Activated CD4-positive, alpha-beta memory T cell treated with anti-CD3 and anti-CD28 coated beads, Interleukin-2, amount 10 ng/mL, durations not matched to agents 7 days and 5 days (primary cell): ENCODE data around the gene PHACTR3. TPM values are rescaled to one million over a fixed set of nuclear protein-coding genes. Genes with fewer than 3 reads are reported as not detected.

Experiments
- CTCF ChIA-PET: fragments of 350-600 bp; sonication (Branson Sonifier 250); formaldehyde crosslinking; loops from one replicate; lab custom pipeline; 2021; ENCODE audit warnings: antibody characterized with exemption, inconsistent platforms; lab: Charles Lee
- POLR2A ChIA-PET: fragments of 350-600 bp; sonication (Branson Sonifier 250); formaldehyde crosslinking; loops from one replicate; lab custom pipeline; 2021; ENCODE audit warnings: antibody characterized with exemption; lab: Charles Lee
- DNase-seq: peaks from one replicate; pipeline ENCODE4 v3.0.0-alpha.2; 2020
- H3K27ac Mint-ChIP-seq: one replicate; pipeline ENCODE4 v1.8.0; 2021; ENCODE audit warnings: mild to moderate bottlenecking, mixed read lengths
- H3K27me3 Mint-ChIP-seq: one replicate; pipeline ENCODE4 v1.8.0; 2021; ENCODE audit warnings: mixed read lengths
- H3K36me3 Mint-ChIP-seq: one replicate; pipeline ENCODE4 v1.8.0; 2021; ENCODE audit warnings: low read depth, mixed read lengths
- H3K4me1 Mint-ChIP-seq: one replicate; pipeline ENCODE4 v1.8.0; 2021; ENCODE audit warnings: mixed read lengths
- H3K4me3 Mint-ChIP-seq: one replicate; pipeline ENCODE4 v1.8.0; 2021; ENCODE audit warnings: mild to moderate bottlenecking, mixed read lengths
- H3K9me3 Mint-ChIP-seq: one replicate; pipeline ENCODE4 v1.8.0; 2021; ENCODE audit warnings: mixed read lengths
- total RNA-seq, 2 experiments: library from RNA; stranded (reverse); gene quantifications; one replicate each; pipeline ENCODE4 v1.2.3, GENCODE V29; 2021

The PHACTR3 gene
- total RNA-seq, 2 experiments from 2014 or later, result not detected

- Mint-ChIP-seq H3K4me3 (no peak overlapping the region), H3K27me3 (no peaks in the 10 kb centered on the region), H3K4me1 (no peaks in the 10 kb centered on the region), H3K36me3 (no peaks in the 10 kb centered on the region), H3K9me3 (no peaks in the 10 kb centered on the region), H3K27ac (no peak overlapping the region)
- POLR2A ChIA-PET, result no interaction called here
- no peak for DNase-seq
- CTCF ChIA-PET, result no interaction called here
Measured at GRCh38 chr20:59640267-59640666, 35.9 kb downstream of the PHACTR3 start.

GRCh38 chr20:59643615-59644061 lies 39.3 kb downstream of the PHACTR3 start:
- no peaks in the 10 kb centered on the region for H3K36me3 Mint-ChIP-seq
- no peak for DNase-seq
- ChIA-PET CTCF (no interaction called here), POLR2A (no interaction called here)
- no peak overlapping the region for H3K4me3 Mint-ChIP-seq
- no peaks in the 10 kb centered on the region for H3K27me3 Mint-ChIP-seq
- H3K9me3 Mint-ChIP-seq, result peaks cover 2% of the 10 kb centered on the region
- H3K4me1 Mint-ChIP-seq, result no peaks in the 10 kb centered on the region
- H3K27ac Mint-ChIP-seq, result no peak overlapping the region

DNA sequence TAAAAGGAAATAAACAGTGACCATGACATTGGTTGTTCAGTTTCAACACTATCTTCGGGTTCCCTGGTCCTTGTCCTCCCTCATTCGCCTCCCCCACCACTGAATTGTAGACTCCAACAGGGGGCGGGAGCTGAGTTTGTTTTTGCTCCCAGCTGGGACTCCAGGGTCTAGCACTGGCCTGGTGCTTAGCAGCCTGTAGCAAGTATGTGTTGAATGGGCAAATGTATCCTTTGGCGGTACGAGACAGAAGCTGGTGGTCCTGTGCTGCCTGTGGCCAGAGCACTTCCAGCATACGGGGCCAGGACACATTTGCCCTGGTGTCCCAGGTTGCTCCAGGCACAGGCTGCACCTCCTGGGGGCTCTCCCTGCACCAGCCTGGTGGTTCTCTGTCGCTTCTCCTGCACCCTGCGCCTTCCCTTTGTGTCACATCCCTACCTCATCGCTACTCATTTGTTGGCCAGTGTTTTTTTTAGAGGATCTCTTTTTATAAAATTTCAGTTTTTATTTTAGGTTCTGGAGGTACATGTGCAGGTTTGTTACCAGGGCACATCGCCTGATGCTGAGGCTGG lies 40.1 kb downstream of the PHACTR3 start:
- Mint-ChIP-seq H3K4me1 (no peaks in the 10 kb centered on the region), H3K36me3 (no peaks in the 10 kb centered on the region), H3K27ac (no peak overlapping the region), H3K27me3 (no peaks in the 10 kb centered on the region), H3K4me3 (no peak overlapping the region), H3K9me3 (peaks cover 2% of the 10 kb centered on the region)
- DNase-seq, result no peak
- POLR2A ChIA-PET, result no interaction called here
- CTCF ChIA-PET, result no interaction called here

DNA sequence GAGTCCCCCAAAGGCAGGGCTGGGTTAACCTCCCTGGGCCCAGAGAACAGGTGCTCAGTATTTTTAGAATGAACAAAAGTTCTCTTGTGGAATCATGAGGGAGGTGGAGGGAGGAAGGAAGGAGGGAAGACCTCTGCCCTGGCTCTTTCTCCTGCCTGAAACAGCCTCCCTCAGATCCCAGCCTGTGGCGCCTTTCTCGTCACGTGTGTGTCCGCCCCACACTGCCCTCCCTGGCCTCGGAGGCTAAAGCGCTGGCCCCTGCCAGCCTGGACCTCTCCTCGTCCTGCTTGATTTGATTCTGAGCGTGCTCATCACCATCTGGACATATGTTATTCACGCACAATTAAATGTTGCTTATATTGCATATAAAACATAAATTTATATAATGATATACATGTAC lies 40.9 kb downstream of the PHACTR3 start:
- CTCF ChIA-PET, result no interaction called here

GRCh38 chr20:59645761-59646171 lies 41.4 kb downstream of the PHACTR3 start:
- no peaks in the 10 kb centered on the region for H3K36me3 Mint-ChIP-seq
- no peak overlapping the region for H3K27ac Mint-ChIP-seq
- ChIA-PET POLR2A (no interaction called here), CTCF (no interaction called here)
- no peak overlapping the region for H3K4me3 Mint-ChIP-seq
- H3K9me3 Mint-ChIP-seq, result peaks cover 2% of the 10 kb centered on the region
- no peaks in the 10 kb centered on the region for H3K27me3 Mint-ChIP-seq
- no peaks in the 10 kb centered on the region for H3K4me1 Mint-ChIP-seq
- DNase-seq, result no peak

More for the DNA sequence above, 40.9 kb downstream of the PHACTR3 start:
- DNase-seq, result no peak
- Mint-ChIP-seq H3K4me1 (no peaks in the 10 kb centered on the region), H3K9me3 (peaks cover 2% of the 10 kb centered on the region), H3K27me3 (no peaks in the 10 kb centered on the region), H3K36me3 (no peaks in the 10 kb centered on the region), H3K27ac (no peak overlapping the region), H3K4me3 (no peak overlapping the region)
- POLR2A ChIA-PET, result no interaction called here

DNA sequence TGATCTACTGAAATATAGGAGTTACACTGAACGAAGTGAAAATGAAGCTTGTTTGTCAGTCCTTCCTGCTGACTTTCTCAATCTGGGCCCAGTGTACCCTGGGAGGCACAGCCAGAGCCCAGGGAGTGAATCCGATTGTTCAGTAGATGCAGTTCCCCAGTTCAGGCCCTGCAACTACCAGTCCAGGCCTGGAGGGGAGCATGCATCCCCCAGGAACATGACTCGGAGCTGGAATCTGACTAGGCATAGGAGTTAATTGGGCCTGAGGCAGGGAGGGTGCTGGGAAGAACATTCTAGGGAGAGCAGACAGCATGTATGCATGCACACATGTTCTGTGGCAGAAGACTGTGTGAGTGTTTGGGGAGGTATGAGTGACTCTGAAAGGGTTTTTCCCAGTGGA lies 42.1 kb downstream of the PHACTR3 start:
- H3K27me3 Mint-ChIP-seq, result no peaks in the 10 kb centered on the region
- peaks cover 2% of the 10 kb centered on the region for H3K9me3 Mint-ChIP-seq
- no peak overlapping the region for H3K4me3 Mint-ChIP-seq
- H3K4me1 Mint-ChIP-seq, result no peaks in the 10 kb centered on the region
- H3K27ac Mint-ChIP-seq, result no peak overlapping the region
- H3K36me3 Mint-ChIP-seq, result no peaks in the 10 kb centered on the region
- no peak for DNase-seq
- POLR2A ChIA-PET, result no interaction called here
- CTCF ChIA-PET, result no interaction called here

GRCh38 chr20:59647271-59647670 lies 42.9 kb downstream of the PHACTR3 start:
- no peak overlapping the region for H3K4me3 Mint-ChIP-seq
- POLR2A ChIA-PET, result no interaction called here
- H3K27me3 Mint-ChIP-seq, result no peaks in the 10 kb centered on the region
- peaks cover 2% of the 10 kb centered on the region for H3K9me3 Mint-ChIP-seq
- CTCF ChIA-PET, result no interaction called here
- no peak for DNase-seq
- no peak overlapping the region for H3K27ac Mint-ChIP-seq
- H3K36me3 Mint-ChIP-seq, result no peaks in the 10 kb centered on the region
- H3K4me1 Mint-ChIP-seq, result no peaks in the 10 kb centered on the region

GRCh38 chr20:59648466-59649070 lies 44.2 kb downstream of the PHACTR3 start:
- peaks cover 1% of the 10 kb centered on the region for H3K27me3 Mint-ChIP-seq
- CTCF ChIA-PET, result no interaction called here
- DNase-seq, result no peak
- POLR2A ChIA-PET, result no interaction called here
- no peak overlapping the region for H3K4me3 Mint-ChIP-seq
- peaks cover 2% of the 10 kb centered on the region for H3K9me3 Mint-ChIP-seq
- no peaks in the 10 kb centered on the region for H3K36me3 Mint-ChIP-seq
- H3K27ac Mint-ChIP-seq, result no peak overlapping the region
- no peaks in the 10 kb centered on the region for H3K4me1 Mint-ChIP-seq

GRCh38 chr20:59650418-59650817 lies 46.1 kb downstream of the PHACTR3 start:
- DNase-seq, result no peak
- Mint-ChIP-seq H3K4me3 (no peak overlapping the region), H3K4me1 (no peaks in the 10 kb centered on the region), H3K9me3 (peaks cover 2% of the 10 kb centered on the region), H3K27me3 (peaks cover 1% of the 10 kb centered on the region), H3K27ac (no peak overlapping the region), H3K36me3 (no peaks in the 10 kb centered on the region)
- ChIA-PET CTCF (no interaction called here), POLR2A (no interaction called here)

- no peaks in the 10 kb centered on the region for H3K4me1 Mint-ChIP-seq
- no peak overlapping the region for H3K27ac Mint-ChIP-seq
- no peaks in the 10 kb centered on the region for H3K36me3 Mint-ChIP-seq
- H3K27me3 Mint-ChIP-seq, result peaks cover 1% of the 10 kb centered on the region
- CTCF ChIA-PET, result no interaction called here
- POLR2A ChIA-PET, result no interaction called here
- no peak overlapping the region for H3K4me3 Mint-ChIP-seq
- peaks cover 5% of the 10 kb centered on the region for H3K9me3 Mint-ChIP-seq
- DNase-seq, result no peak
Measured at GRCh38 chr20:59652381-59652780, 48.0 kb downstream of the PHACTR3 start.

DNA sequence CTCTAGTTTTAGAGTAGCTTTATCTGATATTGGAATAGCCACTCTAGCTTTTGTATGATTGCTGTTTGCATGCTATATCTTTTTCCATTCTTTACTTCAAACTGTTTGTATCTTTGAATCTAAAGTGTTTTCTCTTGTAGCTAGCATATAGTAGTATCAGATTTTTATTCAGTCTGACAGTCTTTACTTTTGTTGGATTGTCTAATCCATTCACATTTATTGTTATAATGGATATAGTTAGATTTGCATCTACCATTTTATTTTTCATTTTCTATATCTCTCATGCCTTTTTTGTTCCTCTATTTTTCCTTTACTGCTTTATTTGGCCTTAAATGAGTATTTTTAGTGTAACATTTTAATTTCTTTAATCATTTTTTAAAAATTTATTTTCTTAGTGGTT lies 52.1 kb downstream of the PHACTR3 start:
- H3K27me3 Mint-ChIP-seq, result peaks cover 1% of the 10 kb centered on the region
- no peak for DNase-seq
- H3K36me3 Mint-ChIP-seq, result no peaks in the 10 kb centered on the region
- POLR2A ChIA-PET, result no interaction called here
- H3K4me1 Mint-ChIP-seq, result no peaks in the 10 kb centered on the region
- no peak overlapping the region for H3K4me3 Mint-ChIP-seq
- peaks cover 12% of the 10 kb centered on the region for H3K9me3 Mint-ChIP-seq
- CTCF ChIA-PET, result no interaction called here
- H3K27ac Mint-ChIP-seq, result no peak overlapping the region

DNA sequence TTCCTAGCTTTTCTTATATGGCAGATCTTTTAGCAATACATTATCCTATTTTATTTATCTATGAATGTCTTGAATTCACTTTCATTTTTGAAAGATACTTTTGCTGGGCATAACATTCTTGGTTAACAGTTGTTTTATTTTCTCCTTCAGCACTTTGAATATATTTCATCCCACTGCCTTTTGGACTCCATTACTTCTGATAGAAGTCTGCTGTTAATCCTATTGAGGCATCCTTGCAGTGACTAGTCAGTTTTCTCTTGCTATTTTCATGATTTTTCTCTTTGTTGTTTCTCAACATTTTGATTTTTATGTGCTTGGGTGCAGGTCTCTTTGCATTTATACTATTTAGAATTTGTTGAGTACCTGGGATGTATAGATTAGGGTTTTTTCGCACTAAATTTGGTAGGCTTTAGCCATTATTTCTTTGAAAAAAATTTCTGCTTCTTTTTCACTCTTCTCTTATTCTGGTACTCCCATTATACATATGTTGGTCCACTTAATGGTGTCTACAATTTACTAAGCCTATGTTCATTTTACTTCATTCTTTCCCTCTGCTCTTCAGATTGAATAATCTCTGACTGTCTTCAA lies 53.2 kb downstream of the PHACTR3 start:
- H3K9me3 Mint-ChIP-seq, result peaks cover 12% of the 10 kb centered on the region
- H3K4me3 Mint-ChIP-seq, result no peak overlapping the region
- H3K4me1 Mint-ChIP-seq, result no peaks in the 10 kb centered on the region
- H3K36me3 Mint-ChIP-seq, result no peaks in the 10 kb centered on the region
- CTCF ChIA-PET, result no interaction called here
- POLR2A ChIA-PET, result no interaction called here
- H3K27ac Mint-ChIP-seq, result no peak overlapping the region
- no peak for DNase-seq
- H3K27me3 Mint-ChIP-seq, result peaks cover under 1% of the 10 kb centered on the region

DNA sequence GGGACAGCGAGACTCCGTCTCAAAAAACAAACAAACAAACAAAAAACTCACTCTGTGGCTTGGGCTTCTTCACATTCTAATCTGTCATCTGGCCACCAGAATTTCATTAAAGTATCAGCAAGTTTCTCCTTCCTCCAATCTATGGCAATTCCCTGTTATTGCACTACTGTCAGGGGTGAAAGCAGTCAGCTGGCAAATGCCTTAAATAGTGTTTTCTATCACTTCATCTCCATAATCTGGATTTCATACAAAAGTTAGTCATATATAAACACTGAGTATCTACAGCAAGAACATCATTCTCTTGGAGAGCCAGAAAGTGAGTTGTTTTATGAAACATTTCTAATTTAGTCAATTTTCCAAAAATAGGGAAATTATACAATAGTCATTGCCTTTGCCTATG lies 56.1 kb downstream of the PHACTR3 start:
- no peak for DNase-seq
- H3K4me1 Mint-ChIP-seq, result no peaks in the 10 kb centered on the region
- ChIA-PET POLR2A (no interaction called here), CTCF (no interaction called here)
- H3K27me3 Mint-ChIP-seq, result no peaks in the 10 kb centered on the region
- H3K9me3 Mint-ChIP-seq, result peaks cover 12% of the 10 kb centered on the region
- H3K27ac Mint-ChIP-seq, result no peak overlapping the region
- no peak overlapping the region for H3K4me3 Mint-ChIP-seq
- no peaks in the 10 kb centered on the region for H3K36me3 Mint-ChIP-seq

- no peaks in the 10 kb centered on the region for H3K27me3 Mint-ChIP-seq
- no peak overlapping the region for H3K27ac Mint-ChIP-seq
- no peaks in the 10 kb centered on the region for H3K4me1 Mint-ChIP-seq
- H3K36me3 Mint-ChIP-seq, result no peaks in the 10 kb centered on the region
- no peak overlapping the region for H3K4me3 Mint-ChIP-seq
- no peak for DNase-seq
- POLR2A ChIA-PET, result no interaction called here
- peaks cover 12% of the 10 kb centered on the region for H3K9me3 Mint-ChIP-seq
- CTCF ChIA-PET, result no interaction called here
Measured at GRCh38 chr20:59661153-59661552, 56.8 kb downstream of the PHACTR3 start.
